Measurements from ENCODE around the gene ZNF385C. TPM values are rescaled to one million over a fixed set of nuclear protein-coding genes. Genes with fewer than 3 reads are reported as not detected.
A peak's percentile ranks its signal among the peaks of the same experiment; 100 is the strongest.

Gene ZNF385C
- total RNA-seq, 1 experiment from 2014 or later = 3.7 TPM

GRCh38 chr17:42018339-42018738 lies 79.9 kb downstream of the ZNF385C start:
- Mint-ChIP-seq H3K4me3 (peak overlapping the region; percentile 95), H3K36me3 (peaks cover 20% of the 10 kb centered on the region), H3K27me3 (ENCODE audit: low read depth) (no peaks in the 10 kb centered on the region), H3K9me3 (0 out of 2 replicates have a peak, but pooled peaks cover 4% of the 10 kb centered on the region), H3K4me1 (peaks cover 42% of the 10 kb centered on the region), H3K27ac (peak overlapping the region; percentile 98)
- POLR2A ChIA-PET = interaction anchor here (1.2 to 3.1 kb wide), 7 partner anchors 9 to 233 kb away, joined by 3 to 13 read pairs (median 6); partner anchors contain the start of gene ACLY
- DNase-seq (ENCODE audit: low spot score) (no peak), ATAC-seq (peak; percentile 52)
- TF ChIP-seq ZNF532 (CRISPR knock-in tag; IDR thresholded peaks at IDR 0.05; ENCODE audit: borderline replicate concordance) (no peak), NFE2L1 (CRISPR knock-in tag; IDR thresholded peaks at IDR 0.05) (no peak), ERG (CRISPR knock-in tag; IDR thresholded peaks at IDR 0.05) (no peak), TEAD1 (CRISPR knock-in tag; IDR thresholded peaks at IDR 0.05) (no peak), E2F4 (CRISPR knock-in tag; IDR thresholded peaks at IDR 0.05; ENCODE audit: borderline replicate concordance, low read depth) (no peak), ESRRA (CRISPR knock-in tag; IDR thresholded peaks at IDR 0.05; ENCODE audit: borderline replicate concordance) (no peak), ZNF396 (CRISPR knock-in tag; IDR thresholded peaks at IDR 0.05; ENCODE audit: borderline replicate concordance) (no peak), SOX15 (CRISPR knock-in tag; IDR thresholded peaks at IDR 0.05) (no peak)
- CTCF ChIA-PET = interaction anchor here (0.6 to 6.8 kb wide), 20 partner anchors 9 to 234 kb away, joined by 3 to 108 read pairs (median 6); partner anchors contain the start of genes CNP, DHX58, GHDC and KAT2A

GRCh38 chr17:42017866-42018200 lies 80.4 kb downstream of the ZNF385C start:
- peaks cover 15% of the 10 kb centered on the region for H3K36me3 Mint-ChIP-seq
- DNase-seq (ENCODE audit: low spot score) = no peak
- ATAC-seq = peak; percentile 6
- H3K4me3 Mint-ChIP-seq = peak overlapping the region; percentile 95
- peak overlapping the region; percentile 98 for H3K27ac Mint-ChIP-seq
- 0 out of 2 replicates have a peak, but pooled peaks cover 4% of the 10 kb centered on the region for H3K9me3 Mint-ChIP-seq
- POLR2A ChIA-PET = interaction anchor here (0.7 to 3.1 kb wide), 11 partner anchors 9 to 233 kb away, joined by 3 to 13 read pairs (median 6); partner anchors contain the start of genes ACLY, ODAD4 and ZNF385C
- TF ChIP-seq TP53 (CRISPR knock-in tag; IDR thresholded peaks at IDR 0.05) = no peak
- no peak for TF ChIP-seq ATF1 (CRISPR knock-in tag; IDR thresholded peaks at IDR 0.05)
- no peak for TF ChIP-seq TCF7 (CRISPR knock-in tag; IDR thresholded peaks at IDR 0.05; ENCODE audit: low read depth)
- H3K27me3 Mint-ChIP-seq (ENCODE audit: low read depth) = no peaks in the 10 kb centered on the region
- CTCF ChIA-PET = interaction anchor here (0.6 to 6.8 kb wide), 26 partner anchors 9 to 510 kb away, joined by 3 to 108 read pairs (median 4); partner anchors contain the start of genes C17orf113, CNP, DHX58 and GHDC
- H3K4me1 Mint-ChIP-seq = peaks cover 47% of the 10 kb centered on the region

- Mint-ChIP-seq H3K4me1 (peaks cover 53% of the 10 kb centered on the region), H3K4me3 (peak within 1 kb of the TSS; percentile 95), H3K9me3 (0 out of 2 replicates have a peak, but pooled peaks cover 4% of the 10 kb centered on the region), H3K27me3 (ENCODE audit: low read depth) (no peaks in the 10 kb centered on the region), H3K36me3 (peaks cover 10% of the 10 kb centered on the region), H3K27ac (peak within 1 kb of the TSS; percentile 100)
- ATAC-seq (peak; percentile 79), DNase-seq (ENCODE audit: low spot score) (peak; percentile 92)
- ChIA-PET CTCF (interaction anchor here (0.7 to 6.8 kb wide), 24 partner anchors 10 to 510 kb away, joined by 3 to 108 read pairs (median 4); partner anchors contain the start of genes C17orf113, CNP, DHX58 and GHDC), POLR2A (interaction anchor here (0.7 to 3.1 kb wide), 14 partner anchors 9 to 232 kb away, joined by 3 to 13 read pairs (median 4); partner anchors contain the start of genes ACLY, ODAD4, P3H4 and ZNF385C)
- TF ChIP-seq ZMAT4 (CRISPR knock-in tag; IDR thresholded peaks at IDR 0.05) (no peak), ZSCAN18 (CRISPR knock-in tag; IDR thresholded peaks at IDR 0.05) (no peak), ELF4 (CRISPR knock-in tag; IDR thresholded peaks at IDR 0.05; ENCODE audit: low read depth) (no peak), ZNF138 (CRISPR knock-in tag; conservative IDR thresholded peaks at IDR 0.05) (no peak), ATF2 (CRISPR knock-in tag; IDR thresholded peaks at IDR 0.05; ENCODE audit: borderline replicate concordance, low read depth) (no peak), TEAD1 (CRISPR knock-in tag; IDR thresholded peaks at IDR 0.05) (peak; percentile 79), ZNF416 (CRISPR knock-in tag; IDR thresholded peaks at IDR 0.05) (no peak; the same call in 1 of the 2 replicates), CREM (CRISPR knock-in tag; IDR thresholded peaks at IDR 0.05) (no peak), HMGA2 (CRISPR knock-in tag; IDR thresholded peaks at IDR 0.05) (no peak)
Measured at GRCh38 chr17:42016941-42017865, 81.1 kb downstream of the ZNF385C start, which contains the start of gene DNAJC7. TSS of gene DNAJC7 (minus strand) at chr17:42017439. CDS start at chr17:42017416, 23 bp downstream.
